CD4-positive, alpha-beta T cell treated with Interleukin-6 at 100 ng/mL for 8 hours (primary cell): ENCODE data around the gene TACO1.

ENCODE experiments used
- DNase-seq: peaks from one replicate; pipeline ENCODE4 v3.0.0-alpha.2; 2020; ENCODE audit warnings: mixed read lengths, low spot score

Gene TACO1

DNA sequence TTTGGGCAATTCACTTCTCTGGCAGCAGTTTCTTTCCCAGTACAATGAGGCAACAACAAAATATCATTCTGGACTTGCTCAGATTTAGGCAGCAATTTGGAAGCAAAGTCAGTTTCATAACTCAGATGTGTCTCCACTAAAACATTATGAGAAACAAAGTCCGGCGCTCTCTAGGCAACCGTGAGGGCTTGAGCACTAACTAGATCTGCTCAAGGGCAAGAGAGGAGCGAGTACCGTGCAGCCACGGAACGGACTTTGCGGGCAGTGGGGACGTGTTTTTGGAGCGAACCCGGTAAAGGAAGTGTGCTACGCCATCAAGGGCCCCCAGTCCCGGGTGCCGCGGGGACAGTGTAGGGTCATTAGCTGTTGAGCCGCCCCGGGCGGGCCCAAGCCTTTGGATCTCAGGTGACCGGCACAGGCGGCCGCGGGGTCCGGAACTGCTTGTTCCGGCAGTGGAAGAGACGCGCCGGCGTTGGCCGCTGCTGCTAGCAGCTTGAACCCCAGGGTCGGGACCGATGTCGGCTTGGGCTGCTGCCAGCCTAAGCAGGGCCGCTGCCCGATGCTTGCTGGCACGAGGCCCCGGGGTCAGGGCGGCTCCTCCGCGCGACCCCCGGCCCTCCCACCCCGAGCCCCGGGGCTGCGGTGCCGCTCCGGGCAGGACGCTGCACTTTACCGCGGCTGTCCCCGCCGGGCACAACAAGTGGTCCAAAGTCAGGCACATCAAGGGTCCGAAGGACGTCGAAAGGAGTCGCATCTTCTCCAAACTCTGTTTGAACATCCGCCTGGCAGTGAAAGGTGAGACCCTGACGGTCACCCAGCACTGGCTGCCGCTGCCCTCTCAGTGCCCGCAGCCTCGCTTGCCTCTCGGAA, at the start of gene TACO1:
Gene TACO1, plus strand, starts transcription at position 327 of the 870 bp plus-strand sequence. Its CDS starts 189 bp downstream, at position 516.
- peak; percentile 63 for DNase-seq

- DNase-seq = no peak
Observed at GRCh38 chr17:63552211-63552610, 48.5 kb upstream of the TACO1 start.

GRCh38 chr17:63555500-63556156, 45.1 kb upstream of the TACO1 start:
- DNase-seq = no peak

- no peak for DNase-seq
Observed at GRCh38 chr17:63557416-63557815, 43.3 kb upstream of the TACO1 start.

DNA sequence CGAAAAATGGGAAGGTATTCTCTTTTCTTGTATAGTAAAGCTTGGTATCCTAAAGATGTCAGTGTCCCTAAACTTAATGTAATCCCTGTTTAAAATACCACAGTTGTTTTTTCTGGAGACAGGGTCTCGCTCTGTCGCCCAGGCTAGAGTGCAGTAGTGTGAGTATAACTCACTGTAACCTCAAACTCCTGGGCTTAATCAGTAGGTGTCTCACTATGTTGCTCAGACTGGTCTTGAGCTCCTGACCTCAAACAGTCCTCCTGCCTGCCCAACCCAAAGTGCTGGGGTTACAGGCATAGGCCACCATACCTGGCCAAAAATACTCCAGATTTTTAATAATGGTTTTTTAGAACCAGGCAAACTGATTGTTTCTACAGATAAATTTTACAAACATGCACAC, 42.3 kb upstream of the TACO1 start:
- DNase-seq = no peak

DNA sequence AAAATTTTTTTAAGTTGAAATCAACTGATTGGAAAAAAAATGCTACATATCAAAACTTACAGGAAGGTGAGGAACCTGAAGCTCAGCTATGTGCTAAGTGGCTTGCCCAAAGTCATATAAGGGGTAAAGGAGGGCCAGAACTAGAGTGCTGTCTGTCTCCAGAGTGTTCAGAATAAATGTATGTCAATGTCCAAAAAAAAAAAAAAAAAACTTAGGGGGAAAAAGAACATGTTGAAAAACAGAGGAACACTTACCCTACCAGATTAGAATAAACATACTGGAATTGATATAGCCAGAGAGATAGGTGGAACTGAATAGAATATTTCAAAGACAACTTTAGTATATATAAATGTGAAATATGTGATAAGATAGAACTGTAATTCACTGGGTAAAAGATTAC, 38.9 kb upstream of the TACO1 start:
- no peak for DNase-seq

GRCh38 chr17:63563339-63563738, 37.4 kb upstream of the TACO1 start:
- no peak for DNase-seq

- no peak for DNase-seq
Observed at GRCh38 chr17:63564562-63564961, 36.1 kb upstream of the TACO1 start.

DNA sequence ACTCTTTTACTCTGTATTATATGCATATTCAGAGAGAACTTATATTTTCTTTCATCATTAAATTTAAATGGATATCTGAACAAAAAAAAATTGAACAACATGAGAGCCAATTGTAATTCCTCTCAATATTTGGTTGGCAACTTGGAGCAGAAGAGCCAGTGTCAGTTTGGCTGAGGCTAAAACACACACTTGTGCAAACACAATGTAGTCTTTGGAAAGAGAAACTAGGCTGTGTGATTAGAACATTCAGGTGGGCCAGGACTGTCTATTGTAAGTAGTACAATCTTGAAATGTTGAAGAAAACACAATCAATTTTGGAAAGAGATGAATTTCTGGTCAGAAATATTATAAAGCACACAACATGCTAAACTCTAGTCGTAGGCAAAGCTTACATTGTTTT, 33.5 kb upstream of the TACO1 start:
- no peak for DNase-seq

DNA sequence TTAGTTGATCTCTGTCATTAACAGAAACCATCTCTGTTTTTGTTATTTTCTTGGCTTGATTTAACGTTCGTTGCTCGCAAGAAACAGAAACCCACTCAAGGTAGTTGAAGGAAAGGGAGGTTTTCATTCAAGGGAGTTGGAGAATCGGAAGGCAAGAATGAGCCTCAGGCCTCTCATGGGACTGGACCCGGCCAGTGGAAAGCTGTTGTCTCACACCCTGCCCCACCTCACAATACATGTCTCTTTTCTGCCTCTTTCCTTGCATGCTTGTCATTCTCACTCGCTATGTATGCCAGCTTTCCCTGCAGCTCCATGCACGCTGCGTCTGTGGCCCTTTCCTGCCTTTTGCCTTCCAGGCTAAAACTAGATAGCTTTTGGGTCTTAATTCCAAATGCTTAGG, 32.1 kb upstream of the TACO1 start:
- no peak for DNase-seq

GRCh38 chr17:63571632-63572310, 28.9 kb upstream of the TACO1 start:
- DNase-seq = no peak

DNA sequence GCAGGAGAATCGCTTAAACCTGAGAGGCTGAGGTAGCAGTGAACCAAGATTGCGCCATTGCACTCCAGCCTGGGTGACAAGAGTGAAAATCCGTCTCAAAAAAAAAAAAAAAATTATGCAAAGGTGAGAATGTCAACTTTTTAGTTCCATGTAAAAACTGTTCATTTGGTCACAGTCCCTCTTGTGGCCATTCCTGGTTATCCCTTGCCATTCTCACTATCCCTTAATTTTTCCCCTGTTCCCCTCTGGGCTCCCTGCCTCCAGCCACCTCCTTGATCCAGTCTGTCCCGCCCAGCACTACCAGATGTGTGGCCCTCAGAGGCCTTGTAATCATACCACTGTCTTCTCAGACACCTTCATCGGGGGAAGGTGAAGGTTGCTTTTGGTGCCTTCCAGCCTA, 27.1 kb upstream of the TACO1 start:
- DNase-seq = no peak

DNA sequence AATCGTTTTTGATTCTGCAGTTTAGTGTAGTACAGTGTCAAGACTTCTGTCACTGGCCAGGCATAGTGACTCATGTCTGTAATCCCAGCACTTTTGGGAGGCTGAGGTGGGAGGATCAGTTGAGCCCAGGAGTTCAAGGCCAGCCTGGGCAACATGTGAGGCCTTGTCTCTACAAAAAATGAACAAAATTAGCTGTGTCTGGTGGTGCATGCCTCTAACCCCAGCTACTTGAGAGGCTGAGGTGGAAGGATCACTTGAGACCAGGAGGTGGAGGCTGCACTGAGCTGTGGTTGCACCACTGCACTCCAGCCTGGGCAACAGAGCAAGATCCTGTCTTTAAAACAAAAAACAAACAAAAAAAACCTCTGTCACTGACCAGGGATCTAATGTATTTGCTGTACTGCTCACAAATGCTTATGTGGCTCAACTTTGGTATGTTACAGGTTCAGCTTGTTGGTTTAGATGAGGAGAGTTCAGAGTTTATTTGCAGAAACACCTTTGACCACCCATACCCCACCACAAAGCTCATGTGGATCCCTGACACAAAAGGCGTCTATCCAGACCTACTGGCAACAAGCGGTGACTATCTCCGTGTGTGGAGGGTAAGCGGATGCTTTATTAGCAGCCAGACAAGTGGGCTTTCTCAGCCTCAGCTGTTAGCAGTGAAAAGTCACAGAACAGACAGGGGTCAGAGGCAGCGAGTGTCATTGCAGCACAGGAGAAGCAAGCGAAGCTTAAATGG, 22.5 kb upstream of the TACO1 start:
- no peak for DNase-seq

DNA sequence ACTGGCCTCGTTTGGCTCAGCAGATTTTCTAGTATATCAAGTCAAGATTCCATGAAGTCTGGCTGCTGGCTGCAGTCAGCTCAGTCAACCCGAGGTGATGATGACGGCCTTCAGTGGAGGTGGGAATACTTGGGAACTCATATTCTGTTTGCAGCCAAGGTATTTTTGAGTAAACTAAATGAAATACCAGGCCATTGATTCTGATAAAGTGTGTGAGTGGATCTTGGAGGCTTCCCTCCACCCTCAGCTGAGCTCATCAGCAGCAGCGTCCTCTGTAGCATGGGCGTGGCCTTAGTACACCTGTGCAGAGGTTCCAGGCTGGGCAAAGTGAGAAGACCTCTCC, 22.0 kb upstream of the TACO1 start:
- no peak for DNase-seq

DNA sequence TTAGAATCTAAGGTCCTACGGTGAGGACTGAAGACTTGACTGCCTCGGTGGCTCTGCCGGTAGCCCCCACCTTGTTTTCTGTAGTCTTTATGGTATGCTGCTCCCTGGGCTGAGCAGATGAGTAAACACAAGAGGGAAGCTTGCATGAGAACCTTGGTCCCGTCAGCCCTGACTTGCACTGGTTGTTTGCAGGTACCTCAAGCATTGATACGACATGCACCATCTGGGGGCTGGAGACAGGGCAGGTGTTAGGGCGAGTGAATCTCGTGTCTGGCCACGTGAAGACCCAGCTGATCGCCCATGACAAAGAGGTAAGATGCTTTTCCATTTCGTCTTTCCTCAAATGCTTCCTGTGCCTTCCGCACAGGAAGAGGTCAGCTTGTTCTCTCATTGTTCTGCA, 21.1 kb upstream of the TACO1 start:
- no peak for DNase-seq

GRCh38 chr17:63587770-63588169, 12.9 kb upstream of the TACO1 start:
- no peak for DNase-seq

GRCh38 chr17:63588797-63589196, 11.9 kb upstream of the TACO1 start:
- no peak for DNase-seq

DNA sequence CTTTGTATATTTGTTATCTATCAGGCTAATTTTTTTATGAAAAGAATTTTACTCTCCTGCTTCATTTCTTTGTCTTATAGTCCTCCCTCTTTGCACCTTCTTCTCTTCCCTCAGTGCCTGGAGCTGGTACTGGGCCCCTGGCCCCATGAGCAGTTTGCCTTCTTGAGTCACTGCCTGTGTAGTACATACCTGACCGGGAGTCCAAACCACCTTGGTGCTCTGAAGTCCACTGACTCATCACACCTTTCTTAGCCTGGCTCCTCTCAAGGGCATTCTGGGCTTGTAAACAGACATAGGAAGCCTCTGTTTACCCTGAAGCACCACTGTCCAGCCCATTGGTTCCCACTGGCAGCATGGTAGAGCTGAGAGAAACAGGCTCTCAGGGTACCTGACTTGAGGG, 11.0 kb upstream of the TACO1 start:
- no peak for DNase-seq

DNA sequence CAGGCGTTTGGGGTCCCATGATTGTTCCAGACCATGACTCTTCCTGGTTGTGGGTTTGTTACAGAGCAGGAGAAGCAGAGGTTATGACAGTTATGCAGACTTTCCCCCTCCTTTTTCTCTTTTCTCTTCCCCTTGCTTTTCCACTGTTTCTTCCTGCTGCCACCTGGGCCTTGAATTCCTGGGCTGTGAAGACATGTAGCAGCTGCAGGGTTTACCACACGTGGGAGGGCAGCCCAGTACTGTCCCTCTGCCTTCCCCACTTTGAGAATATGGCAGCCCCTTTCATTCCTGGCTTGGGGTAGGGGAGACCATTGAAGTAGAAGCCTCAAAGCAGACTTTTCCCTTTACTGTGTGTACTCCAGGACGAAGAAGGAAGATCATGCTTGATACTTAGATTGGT, 7.9 kb upstream of the TACO1 start:
- DNase-seq = no peak

DNA sequence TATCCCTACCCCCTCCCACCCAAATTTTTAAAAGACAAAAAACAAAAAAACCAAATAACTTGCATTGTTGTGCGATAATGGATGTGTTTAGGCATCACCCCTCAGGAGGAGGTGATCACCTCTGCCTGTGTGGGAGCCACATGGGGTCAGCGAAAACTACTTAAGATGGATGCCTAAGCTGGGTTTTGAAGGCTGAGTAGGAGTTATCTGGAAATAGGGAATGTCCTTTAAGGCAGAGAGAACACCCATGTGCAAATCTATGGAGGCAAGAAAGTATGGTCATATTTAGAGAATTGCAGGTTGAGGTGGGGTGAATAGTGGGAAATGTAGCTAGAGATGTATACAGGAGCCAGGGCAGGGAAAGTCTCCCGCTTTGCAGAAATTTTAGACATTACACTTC, 5.6 kb upstream of the TACO1 start:
- no peak for DNase-seq

DNA sequence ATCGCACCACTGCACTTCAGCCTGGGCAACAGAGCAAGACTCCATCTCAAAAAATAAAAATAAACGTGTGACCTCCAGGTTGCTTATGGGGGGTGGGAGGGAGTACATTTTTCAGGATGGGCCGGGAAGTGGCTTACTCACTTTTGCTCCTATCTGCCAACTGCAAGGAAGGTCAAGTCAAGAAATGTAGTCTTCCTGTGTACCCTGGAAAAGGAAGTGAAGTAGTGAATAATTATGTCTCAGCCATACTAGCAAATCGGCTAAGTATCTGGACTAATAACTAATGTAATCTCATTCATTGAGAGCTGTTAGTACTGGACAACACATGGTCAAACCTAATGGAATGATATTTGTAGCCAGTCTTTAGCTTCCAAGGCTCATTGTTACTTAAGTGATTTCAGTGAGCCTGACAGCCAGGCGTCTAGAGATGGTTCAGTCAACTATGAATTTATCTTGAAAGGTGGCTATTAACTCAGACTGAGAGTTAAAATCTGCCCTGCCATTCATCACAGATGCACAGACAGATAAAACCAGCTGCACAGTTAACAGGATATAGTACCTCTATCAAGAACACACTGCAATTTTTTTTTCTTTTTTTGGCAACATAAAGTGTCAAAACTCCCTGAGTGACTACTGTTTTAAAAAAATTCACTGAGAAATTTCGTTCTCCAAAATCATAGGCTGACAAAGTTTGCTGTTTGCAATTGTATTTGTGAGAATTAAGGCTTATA, 3.7 kb upstream of the TACO1 start:
- peak; percentile 29 for DNase-seq

GRCh38 chr17:63598281-63598680, 2.4 kb upstream of the TACO1 start:
- peak; percentile 19 for DNase-seq
